ENCODE data around the gene RERE.

DNA sequence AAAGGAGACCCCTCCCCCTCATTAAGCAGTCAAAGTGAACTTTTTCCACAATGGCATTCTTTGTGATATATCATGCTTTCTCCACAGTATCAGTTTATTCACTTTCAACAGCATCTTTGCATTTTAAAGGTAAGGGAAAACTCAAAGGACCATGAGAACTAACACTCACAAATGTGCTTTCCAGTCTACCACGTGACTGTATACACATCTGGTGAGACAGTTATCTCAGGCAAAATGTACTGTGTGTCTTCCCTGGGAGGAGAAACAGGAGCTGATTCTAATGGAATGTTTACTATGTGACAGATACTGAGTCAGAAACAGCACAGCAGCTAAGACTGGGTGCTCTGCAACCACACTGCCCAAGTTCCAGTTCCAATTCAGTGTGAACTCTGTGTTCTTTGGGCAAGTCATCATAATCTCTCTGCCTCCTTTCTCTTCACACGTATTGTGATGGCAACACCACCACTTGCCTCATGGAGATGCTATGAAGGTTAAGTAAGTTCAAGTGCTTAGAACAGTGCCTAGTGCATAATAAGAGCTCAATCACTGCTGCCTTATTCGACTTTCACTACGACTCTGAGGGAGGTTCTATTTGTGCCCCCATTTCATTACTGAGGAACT lies 420.5 kb downstream of the RERE start:
- TF ChIP-seq, protein P1, sequence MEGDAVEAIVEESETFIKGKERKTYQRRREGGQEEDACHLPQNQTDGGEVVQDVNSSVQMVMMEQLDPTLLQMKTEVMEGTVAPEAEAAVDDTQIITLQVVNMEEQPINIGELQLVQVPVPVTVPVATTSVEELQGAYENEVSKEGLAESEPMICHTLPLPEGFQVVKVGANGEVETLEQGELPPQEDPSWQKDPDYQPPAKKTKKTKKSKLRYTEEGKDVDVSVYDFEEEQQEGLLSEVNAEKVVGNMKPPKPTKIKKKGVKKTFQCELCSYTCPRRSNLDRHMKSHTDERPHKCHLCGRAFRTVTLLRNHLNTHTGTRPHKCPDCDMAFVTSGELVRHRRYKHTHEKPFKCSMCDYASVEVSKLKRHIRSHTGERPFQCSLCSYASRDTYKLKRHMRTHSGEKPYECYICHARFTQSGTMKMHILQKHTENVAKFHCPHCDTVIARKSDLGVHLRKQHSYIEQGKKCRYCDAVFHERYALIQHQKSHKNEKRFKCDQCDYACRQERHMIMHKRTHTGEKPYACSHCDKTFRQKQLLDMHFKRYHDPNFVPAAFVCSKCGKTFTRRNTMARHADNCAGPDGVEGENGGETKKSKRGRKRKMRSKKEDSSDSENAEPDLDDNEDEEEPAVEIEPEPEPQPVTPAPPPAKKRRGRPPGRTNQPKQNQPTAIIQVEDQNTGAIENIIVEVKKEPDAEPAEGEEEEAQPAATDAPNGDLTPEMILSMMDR (conservative IDR thresholded peaks at IDR 0.05 in 1 of 2, IDR thresholded peaks at IDR 0.05 in 1 of 2; ENCODE audit: extremely low read depth in 1 of 2, insufficient read depth in 1 of 2, low read depth in 1 of 2, low read length in 2 of 2), result no peak
- no peak for TF ChIP-seq EZH2 (IDR thresholded peaks at IDR 0.05; ENCODE audit: borderline replicate concordance, low read length)
